ENCODE data around the gene IL1RAPL1.

Gene IL1RAPL1

GRCh38 chrX:29468911-29469494 is 881.8 kb downstream of the IL1RAPL1 start:
- TF ChIP-seq CTCF (IDR thresholded peaks at IDR 0.05; ENCODE audit: borderline replicate concordance, control extremely low read depth, extremely low read depth, insufficient read depth, missing control alignments) = no peak
- DNase-seq (ENCODE audit: low spot score) = no peak
- in situ Hi-C loops (cut with MboI; ENCODE audit: low sequenced_read_pairs, unreplicated experiment) = no loop called here

- TF ChIP-seq CTCF (IDR thresholded peaks at IDR 0.05; ENCODE audit: borderline replicate concordance, control extremely low read depth, extremely low read depth, insufficient read depth, missing control alignments) = no peak
- DNase-seq (ENCODE audit: low spot score) = no peak
- in situ Hi-C loops (cut with MboI; ENCODE audit: low sequenced_read_pairs, unreplicated experiment) = no loop called here
Observed at GRCh38 chrX:29470030-29470429, 882.8 kb downstream of the IL1RAPL1 start.

- in situ Hi-C loops (cut with MboI; ENCODE audit: low sequenced_read_pairs, unreplicated experiment) = no loop called here
- TF ChIP-seq CTCF (IDR thresholded peaks at IDR 0.05; ENCODE audit: borderline replicate concordance, control extremely low read depth, extremely low read depth, insufficient read depth, missing control alignments) = no peak
- no peak for DNase-seq (ENCODE audit: low spot score)
Observed at GRCh38 chrX:29471829-29472228, 884.6 kb downstream of the IL1RAPL1 start.

- peak; percentile 11 for DNase-seq (ENCODE audit: low spot score)
- in situ Hi-C loops (cut with MboI; ENCODE audit: low sequenced_read_pairs, unreplicated experiment) = no loop called here
- no peak for TF ChIP-seq CTCF (IDR thresholded peaks at IDR 0.05; ENCODE audit: borderline replicate concordance, control extremely low read depth, extremely low read depth, insufficient read depth, missing control alignments)
Observed at GRCh38 chrX:29477878-29478277, 890.6 kb downstream of the IL1RAPL1 start.

- peak; percentile 81 for TF ChIP-seq CTCF (IDR thresholded peaks at IDR 0.05; ENCODE audit: borderline replicate concordance, control extremely low read depth, extremely low read depth, insufficient read depth, missing control alignments)
- peak; percentile 57 for DNase-seq (ENCODE audit: low spot score)
- in situ Hi-C loops (cut with MboI; ENCODE audit: low sequenced_read_pairs, unreplicated experiment) = no loop called here
Observed at GRCh38 chrX:29478336-29479069, 891.3 kb downstream of the IL1RAPL1 start.

GRCh38 chrX:29487214-29487613 is 900.0 kb downstream of the IL1RAPL1 start:
- DNase-seq (ENCODE audit: low spot score) = no peak
- no peak for TF ChIP-seq CTCF (IDR thresholded peaks at IDR 0.05; ENCODE audit: borderline replicate concordance, control extremely low read depth, extremely low read depth, insufficient read depth, missing control alignments)
- in situ Hi-C loops (cut with MboI; ENCODE audit: low sequenced_read_pairs, unreplicated experiment) = no loop called here

Measured in GM13976 (cell line).